ENCODE measurements around the gene RNH1.

DNA sequence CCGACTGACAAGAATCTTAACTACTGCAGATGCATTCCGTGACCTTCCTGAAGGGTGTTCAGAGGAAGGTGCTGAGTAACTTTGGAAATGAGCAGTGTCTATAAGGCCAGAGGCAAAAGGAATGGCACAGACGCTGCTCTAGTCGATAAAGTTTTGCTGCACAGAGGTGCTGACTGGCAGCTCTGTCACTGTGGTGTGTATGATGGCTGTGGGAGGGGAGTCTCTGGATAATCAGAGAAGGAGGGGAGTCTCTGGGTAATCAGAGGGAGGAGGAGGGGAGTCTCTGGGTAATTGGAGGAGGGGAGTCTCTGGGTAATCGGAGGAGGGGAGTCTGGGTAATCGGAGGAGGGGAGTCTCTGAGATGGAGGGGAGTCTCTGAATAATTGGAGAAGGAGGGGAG is 38.5 kb downstream of the RNH1 start:
- no peak for TF ChIP-seq POLR2A (IDR thresholded peaks at IDR 0.05)
- TF ChIP-seq, protein P1, sequence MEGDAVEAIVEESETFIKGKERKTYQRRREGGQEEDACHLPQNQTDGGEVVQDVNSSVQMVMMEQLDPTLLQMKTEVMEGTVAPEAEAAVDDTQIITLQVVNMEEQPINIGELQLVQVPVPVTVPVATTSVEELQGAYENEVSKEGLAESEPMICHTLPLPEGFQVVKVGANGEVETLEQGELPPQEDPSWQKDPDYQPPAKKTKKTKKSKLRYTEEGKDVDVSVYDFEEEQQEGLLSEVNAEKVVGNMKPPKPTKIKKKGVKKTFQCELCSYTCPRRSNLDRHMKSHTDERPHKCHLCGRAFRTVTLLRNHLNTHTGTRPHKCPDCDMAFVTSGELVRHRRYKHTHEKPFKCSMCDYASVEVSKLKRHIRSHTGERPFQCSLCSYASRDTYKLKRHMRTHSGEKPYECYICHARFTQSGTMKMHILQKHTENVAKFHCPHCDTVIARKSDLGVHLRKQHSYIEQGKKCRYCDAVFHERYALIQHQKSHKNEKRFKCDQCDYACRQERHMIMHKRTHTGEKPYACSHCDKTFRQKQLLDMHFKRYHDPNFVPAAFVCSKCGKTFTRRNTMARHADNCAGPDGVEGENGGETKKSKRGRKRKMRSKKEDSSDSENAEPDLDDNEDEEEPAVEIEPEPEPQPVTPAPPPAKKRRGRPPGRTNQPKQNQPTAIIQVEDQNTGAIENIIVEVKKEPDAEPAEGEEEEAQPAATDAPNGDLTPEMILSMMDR (IDR thresholded peaks at IDR 0.05): no peak
